Measurements from ENCODE around the gene TAF4B.

Gene TAF4B

GRCh38 chr18:26383454-26384270 is 157.4 kb downstream of the TAF4B start:
- no peak for DNase-seq

GRCh38 chr18:26386002-26386401 is 159.8 kb downstream of the TAF4B start:
- DNase-seq, result no peak

GRCh38 chr18:26386441-26386840 is 160.2 kb downstream of the TAF4B start:
- DNase-seq, result no peak

GRCh38 chr18:26394047-26394654 is 167.9 kb downstream of the TAF4B start:
- no peak for DNase-seq

GRCh38 chr18:26397019-26397418 is 170.8 kb downstream of the TAF4B start:
- DNase-seq, result no peak

- DNase-seq, result no peak
Measured at GRCh38 chr18:26403491-26403890, 177.2 kb downstream of the TAF4B start.

- no peak for DNase-seq
Measured at GRCh38 chr18:26405190-26405801, 179.1 kb downstream of the TAF4B start.

GRCh38 chr18:26406324-26406723 is 180.1 kb downstream of the TAF4B start:
- DNase-seq, result no peak

GRCh38 chr18:26406854-26407517 is 180.7 kb downstream of the TAF4B start:
- no peak for DNase-seq

GRCh38 chr18:26407736-26408601 is 181.7 kb downstream of the TAF4B start:
- DNase-seq, result no peak

- no peak for DNase-seq
Measured at GRCh38 chr18:26409091-26409490, 182.8 kb downstream of the TAF4B start.

GRCh38 chr18:26414901-26415440 is 188.7 kb downstream of the TAF4B start:
- DNase-seq, result no peak

- no peak for DNase-seq
Measured at GRCh38 chr18:26415631-26416030, 189.4 kb downstream of the TAF4B start.

- no peak for DNase-seq
Measured at GRCh38 chr18:26416652-26417150, 190.5 kb downstream of the TAF4B start.

GRCh38 chr18:26417190-26417589 is 190.9 kb downstream of the TAF4B start:
- DNase-seq, result no peak

- no peak for DNase-seq
Measured at GRCh38 chr18:26418225-26418624, 192.0 kb downstream of the TAF4B start.

GRCh38 chr18:26419746-26420145 is 193.5 kb downstream of the TAF4B start:
- DNase-seq, result no peak

GRCh38 chr18:26421503-26421902 is 195.3 kb downstream of the TAF4B start:
- no peak for DNase-seq

GRCh38 chr18:26421931-26422330 is 195.7 kb downstream of the TAF4B start:
- DNase-seq, result no peak

GRCh38 chr18:26422472-26423162 is 196.4 kb downstream of the TAF4B start:
- no peak for DNase-seq

GRCh38 chr18:26424428-26425147 is 198.3 kb downstream of the TAF4B start:
- no peak for DNase-seq

Data from activated CD4-positive, alpha-beta T cell treated with anti-CD3 and anti-CD28 coated beads for 4 hours (primary cell).